HFF-Myc (cell line): Measurements from ENCODE around the gene NHS.

Experiments
- DNase-seq: peaks from one replicate; pipeline ENCODE4 v3.0.0-alpha.2; 2011; ENCODE audit warnings: low read depth; ENCODE audit errors: extremely low read depth
- H3K4me3 ChIP-seq: replicated peaks from 2 replicates; pipeline ENCODE4 v1.5.1; 2011; ENCODE audit warnings: low read depth, mild to moderate bottlenecking, control low read depth, low read length
- TF ChIP-seq, protein P1 (sequence below): IDR thresholded peaks from 2 replicates; pipeline ENCODE4 v1.5.1; 2012; ENCODE audit warnings: mild to moderate bottlenecking, low read depth, low read length, control low read depth; ENCODE audit errors: missing control alignments

Gene NHS

DNA sequence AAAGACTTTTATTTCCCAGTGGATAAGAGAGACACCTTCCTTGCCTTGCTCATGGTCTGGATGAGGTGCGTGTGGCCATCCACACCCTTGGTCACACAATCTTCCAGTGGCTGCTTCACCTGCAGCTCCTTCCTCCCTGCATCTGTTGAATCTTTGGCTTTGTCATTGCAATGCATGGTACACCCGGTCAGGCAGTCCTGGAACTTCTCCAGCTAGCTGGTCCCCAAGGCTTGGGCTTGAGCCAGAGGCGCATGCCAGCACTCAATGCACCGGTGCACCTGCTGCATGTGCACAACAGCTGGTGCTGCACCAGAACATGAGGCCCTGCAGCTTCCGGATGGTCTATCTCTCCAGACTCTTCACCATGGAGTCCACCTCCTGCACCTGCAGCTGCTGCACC is 394.0 kb downstream of the NHS start:
- no peak overlapping the region for H3K4me3 ChIP-seq
- TF ChIP-seq, protein P1, sequence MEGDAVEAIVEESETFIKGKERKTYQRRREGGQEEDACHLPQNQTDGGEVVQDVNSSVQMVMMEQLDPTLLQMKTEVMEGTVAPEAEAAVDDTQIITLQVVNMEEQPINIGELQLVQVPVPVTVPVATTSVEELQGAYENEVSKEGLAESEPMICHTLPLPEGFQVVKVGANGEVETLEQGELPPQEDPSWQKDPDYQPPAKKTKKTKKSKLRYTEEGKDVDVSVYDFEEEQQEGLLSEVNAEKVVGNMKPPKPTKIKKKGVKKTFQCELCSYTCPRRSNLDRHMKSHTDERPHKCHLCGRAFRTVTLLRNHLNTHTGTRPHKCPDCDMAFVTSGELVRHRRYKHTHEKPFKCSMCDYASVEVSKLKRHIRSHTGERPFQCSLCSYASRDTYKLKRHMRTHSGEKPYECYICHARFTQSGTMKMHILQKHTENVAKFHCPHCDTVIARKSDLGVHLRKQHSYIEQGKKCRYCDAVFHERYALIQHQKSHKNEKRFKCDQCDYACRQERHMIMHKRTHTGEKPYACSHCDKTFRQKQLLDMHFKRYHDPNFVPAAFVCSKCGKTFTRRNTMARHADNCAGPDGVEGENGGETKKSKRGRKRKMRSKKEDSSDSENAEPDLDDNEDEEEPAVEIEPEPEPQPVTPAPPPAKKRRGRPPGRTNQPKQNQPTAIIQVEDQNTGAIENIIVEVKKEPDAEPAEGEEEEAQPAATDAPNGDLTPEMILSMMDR: no peak
- no peak for DNase-seq

DNA sequence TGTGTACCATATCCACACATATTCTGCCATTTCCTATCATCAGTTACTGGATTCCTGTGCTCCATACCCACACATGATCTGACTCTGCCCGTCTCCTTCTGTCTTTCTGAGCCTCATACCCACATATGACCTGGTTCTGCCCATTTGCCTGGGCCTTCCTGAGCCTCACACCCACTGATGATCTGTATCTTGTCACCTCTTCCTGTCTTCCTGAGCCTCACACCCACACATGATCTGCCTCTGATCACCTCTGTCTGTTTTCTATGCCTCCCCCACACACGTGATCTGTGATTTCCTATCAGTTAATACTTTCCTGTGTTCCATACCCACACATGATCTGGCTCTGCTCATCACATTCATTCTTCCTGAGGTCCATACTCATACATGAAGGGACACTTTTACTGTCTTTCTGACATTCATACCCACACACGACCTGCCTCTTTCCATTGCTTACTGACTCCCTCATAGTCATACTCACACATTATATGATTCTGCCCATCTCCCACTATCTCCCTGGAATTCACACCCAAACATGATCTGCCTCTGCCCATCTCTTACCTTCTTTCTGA is 394.8 kb downstream of the NHS start:
- H3K4me3 ChIP-seq: no peak overlapping the region
- TF ChIP-seq, protein P1: no peak

DNA sequence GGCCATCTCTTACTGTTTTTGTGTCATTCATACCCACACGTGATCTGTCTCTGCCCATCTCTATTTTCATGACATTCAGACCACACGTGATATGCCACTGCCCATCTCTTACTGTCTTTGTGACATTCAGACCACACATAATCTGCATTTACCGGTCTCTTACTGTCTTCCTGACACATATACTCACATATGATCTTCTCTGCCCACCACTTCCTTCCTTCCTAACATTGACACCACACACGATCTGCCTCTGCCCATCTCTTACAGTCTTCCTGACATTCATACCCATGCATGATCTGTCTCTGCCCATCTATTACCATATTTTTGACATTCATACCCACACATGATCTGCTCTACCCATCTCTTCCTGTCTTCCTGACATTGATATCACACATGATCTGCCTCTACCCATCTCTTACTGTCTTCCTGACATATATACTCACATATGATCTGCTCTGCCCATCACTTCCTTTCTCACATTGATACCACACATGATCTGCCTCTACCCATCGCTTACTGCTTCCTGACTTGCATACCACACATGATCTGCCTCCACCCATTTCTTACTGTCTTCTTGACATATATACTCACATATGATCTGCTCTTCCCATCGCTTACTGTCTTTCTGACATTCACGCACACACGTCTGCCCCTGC is 398.3 kb downstream of the NHS start:
- no peak overlapping the region for H3K4me3 ChIP-seq
- no peak for DNase-seq
- TF ChIP-seq, protein P1: no peak

More for the DNA sequence above, 394.8 kb downstream of the NHS start:
- DNase-seq: no peak

DNA sequence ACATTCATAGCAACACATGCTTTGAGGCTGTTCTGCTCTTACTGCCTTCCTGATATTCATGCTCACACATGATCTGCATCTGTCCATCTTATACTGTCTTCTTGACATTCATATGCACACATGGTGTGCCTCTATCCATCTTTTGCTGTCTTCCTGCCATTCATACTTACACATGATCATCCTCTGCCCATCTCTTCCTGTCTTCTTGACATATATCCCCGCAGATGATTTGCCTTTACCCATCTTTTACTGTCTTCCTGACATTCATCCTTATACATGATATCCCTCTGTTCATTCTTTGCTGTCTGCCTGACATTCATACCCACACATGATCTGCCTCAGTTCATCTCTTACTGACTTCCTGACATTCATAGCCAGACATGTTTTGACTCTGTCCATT is 399.1 kb downstream of the NHS start:
- no peak for DNase-seq
- no peak overlapping the region for H3K4me3 ChIP-seq
- TF ChIP-seq, protein P1: no peak

DNA sequence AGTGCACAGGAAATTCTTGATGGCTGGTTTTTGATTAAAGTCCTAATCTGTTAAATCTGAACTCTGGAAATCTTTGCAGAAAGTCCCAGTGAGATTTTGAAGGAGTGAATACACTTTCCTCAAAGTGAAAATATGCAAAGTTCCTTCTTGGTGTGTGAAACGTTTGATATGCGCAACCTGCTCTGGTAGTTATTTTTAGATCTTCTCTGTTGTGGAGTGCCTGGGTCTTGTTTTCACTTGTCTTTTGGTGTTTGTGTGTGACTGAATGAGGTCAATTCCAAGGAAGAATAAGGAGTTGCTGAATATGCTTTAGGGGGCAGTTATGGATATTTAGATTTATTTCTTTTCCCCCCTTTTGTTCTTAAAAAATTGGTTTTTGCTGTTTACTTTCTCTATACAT is 404.0 kb downstream of the NHS start:
- TF ChIP-seq, protein P1: no peak
- H3K4me3 ChIP-seq: no peak overlapping the region
- no peak for DNase-seq

DNA sequence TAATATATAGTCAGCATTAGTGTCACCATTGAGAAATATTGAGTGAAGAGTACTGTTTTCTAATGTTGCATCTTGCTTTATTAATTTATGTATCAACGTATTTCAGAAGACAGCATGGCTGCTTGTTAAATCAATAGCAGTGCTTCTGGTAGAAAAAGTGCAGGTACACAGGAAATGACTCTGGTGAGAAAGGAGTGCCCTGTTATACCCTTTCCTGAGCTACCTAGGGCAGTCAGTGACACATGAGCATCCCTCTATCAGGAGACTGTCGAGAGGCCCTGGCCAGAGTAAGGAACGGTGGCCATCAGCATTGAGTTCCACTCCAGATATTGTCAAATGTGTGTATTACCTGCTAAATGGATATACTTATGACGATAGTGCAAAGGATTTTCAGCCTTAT is 404.4 kb downstream of the NHS start:
- TF ChIP-seq, protein P1: no peak
- no peak for DNase-seq
- no peak overlapping the region for H3K4me3 ChIP-seq
